AG10803 (cell line): Measurements from ENCODE around the gene TAF1D.

Experiments used
- DNase-seq: peaks from one replicate; pipeline ENCODE4 v3.0.0; 2010; ENCODE audit warnings: low read depth
- H3K4me3 ChIP-seq: 2 replicates; pipeline ENCODE4 v1.5.1; 2011; ENCODE audit warnings: mild to moderate bottlenecking, low read length, control low read depth
- TF ChIP-seq, protein P1 (sequence below): conservative IDR thresholded peaks from 2 replicates; pipeline ENCODE4 v1.5.1; 2011; ENCODE audit warnings: mild to moderate bottlenecking, low read length, control low read depth, inconsistent platforms

TAF1D gene

DNA sequence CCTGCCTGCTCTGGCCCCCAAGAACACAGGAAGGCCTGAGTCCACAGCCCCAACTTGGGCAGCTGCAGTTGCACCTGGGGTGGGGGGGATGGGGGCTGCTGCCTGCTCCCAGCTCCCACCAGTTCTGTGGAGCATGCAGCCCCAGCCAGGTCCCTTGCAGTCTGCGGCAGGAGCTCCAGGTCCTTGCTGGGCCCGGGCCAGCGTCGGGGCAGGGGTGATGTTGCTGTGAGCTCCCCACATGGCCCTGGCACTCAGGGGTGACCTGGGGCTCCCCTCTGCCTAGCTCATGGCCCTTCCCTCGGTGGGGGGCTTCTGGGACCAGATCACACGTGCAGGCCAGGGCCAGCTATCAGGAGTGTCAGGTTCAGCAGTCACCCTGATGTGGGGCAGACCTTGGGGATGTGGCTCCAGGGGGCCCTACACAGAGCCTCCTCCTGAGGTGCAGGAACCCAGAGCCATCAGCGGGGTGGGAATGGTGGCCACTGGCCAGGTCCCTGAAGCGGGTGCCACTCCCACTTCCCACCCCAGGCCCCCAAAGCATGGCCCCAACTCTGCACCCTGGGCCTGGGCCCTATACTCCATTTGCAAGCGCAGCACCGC, 32.4 kb upstream of the TAF1D start:
- no peak for DNase-seq
- no peak overlapping the region for H3K4me3 ChIP-seq
- TF ChIP-seq, protein P1, sequence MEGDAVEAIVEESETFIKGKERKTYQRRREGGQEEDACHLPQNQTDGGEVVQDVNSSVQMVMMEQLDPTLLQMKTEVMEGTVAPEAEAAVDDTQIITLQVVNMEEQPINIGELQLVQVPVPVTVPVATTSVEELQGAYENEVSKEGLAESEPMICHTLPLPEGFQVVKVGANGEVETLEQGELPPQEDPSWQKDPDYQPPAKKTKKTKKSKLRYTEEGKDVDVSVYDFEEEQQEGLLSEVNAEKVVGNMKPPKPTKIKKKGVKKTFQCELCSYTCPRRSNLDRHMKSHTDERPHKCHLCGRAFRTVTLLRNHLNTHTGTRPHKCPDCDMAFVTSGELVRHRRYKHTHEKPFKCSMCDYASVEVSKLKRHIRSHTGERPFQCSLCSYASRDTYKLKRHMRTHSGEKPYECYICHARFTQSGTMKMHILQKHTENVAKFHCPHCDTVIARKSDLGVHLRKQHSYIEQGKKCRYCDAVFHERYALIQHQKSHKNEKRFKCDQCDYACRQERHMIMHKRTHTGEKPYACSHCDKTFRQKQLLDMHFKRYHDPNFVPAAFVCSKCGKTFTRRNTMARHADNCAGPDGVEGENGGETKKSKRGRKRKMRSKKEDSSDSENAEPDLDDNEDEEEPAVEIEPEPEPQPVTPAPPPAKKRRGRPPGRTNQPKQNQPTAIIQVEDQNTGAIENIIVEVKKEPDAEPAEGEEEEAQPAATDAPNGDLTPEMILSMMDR, result no peak

DNA sequence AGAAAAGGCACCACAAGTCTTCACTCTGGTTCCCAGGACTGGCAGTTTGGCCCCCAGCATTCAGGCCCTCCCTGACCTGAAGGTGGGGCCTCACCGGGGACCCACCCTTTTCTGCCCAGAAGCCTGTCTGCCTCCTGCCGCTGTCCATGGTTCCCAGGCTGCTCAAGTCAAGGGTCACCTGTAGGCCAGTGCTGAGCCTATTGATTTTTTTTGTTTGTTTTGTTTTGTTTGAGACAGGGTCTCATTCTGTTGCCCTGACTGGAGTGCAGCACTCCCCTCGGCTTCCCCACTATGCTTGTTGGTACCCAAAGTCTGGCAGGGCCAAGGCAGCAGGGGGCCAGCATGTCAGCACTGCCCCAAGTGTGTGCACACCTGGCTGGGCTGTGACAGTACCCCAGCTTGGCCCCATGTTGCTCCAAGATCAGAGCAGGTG, 31.8 kb upstream of the TAF1D start:
- DNase-seq, result no peak
- TF ChIP-seq, protein P1, result no peak
- H3K4me3 ChIP-seq, result no peak overlapping the region

DNA sequence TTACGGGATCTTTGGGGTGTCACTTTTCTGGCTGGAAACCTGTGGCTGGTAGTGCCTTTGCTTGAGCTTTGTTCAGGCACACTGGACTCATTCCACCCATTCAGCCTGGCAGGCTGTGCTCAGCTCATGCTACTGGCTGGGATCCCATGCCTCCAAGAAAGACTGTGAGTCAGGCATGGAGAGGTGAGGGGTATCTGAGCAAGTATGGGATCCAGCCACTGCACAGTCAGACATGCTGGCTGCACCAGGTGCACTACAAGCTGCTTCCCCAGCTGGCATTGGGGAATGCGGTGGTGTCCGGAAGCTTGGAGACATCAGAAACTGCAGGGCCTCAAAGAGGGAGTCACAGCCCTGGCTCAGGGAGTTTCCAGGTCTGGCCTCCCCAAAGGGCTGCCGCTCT, 30.8 kb upstream of the TAF1D start:
- TF ChIP-seq, protein P1, result no peak
- H3K4me3 ChIP-seq, result no peak overlapping the region
- DNase-seq, result no peak

DNA sequence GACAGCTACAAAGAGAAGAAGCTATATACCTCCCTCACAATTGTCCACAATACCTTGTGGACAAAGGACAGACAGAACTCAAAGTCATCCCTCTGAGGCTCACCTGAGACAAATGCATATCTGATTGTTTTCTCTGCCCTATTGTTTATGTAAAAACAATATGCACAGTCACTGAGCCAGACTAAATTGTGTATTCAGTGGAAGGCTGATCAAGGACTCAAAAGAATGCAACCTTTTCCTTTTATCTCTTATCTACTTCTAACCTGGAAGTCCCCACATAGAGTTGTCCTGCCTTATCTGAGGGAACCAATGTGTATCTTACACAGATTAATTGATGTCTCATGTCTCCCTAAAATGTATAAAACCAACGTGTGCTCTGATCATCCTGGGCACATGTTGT, 28.9 kb upstream of the TAF1D start:
- no peak overlapping the region for H3K4me3 ChIP-seq
- TF ChIP-seq, protein P1, result no peak
- no peak for DNase-seq

DNA sequence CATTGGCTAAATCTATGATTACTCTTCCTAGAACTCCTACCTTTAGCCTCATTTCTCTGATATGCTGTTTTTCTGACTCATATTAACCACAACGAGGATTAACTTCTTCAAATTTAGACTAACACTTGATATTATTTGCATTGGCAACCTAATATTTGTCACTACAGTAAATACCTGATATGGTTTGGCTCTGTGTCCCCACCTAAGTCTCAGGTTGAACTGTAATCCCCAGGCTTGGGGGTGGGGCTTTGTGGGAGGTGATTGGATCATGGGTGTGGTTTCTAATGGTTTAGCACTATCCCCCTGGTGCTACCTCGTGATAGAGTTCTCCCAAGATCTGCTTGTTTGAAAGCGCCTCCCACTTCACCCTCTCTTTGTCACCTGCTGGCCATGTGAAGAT, 25.7 kb upstream of the TAF1D start:
- H3K4me3 ChIP-seq, result no peak overlapping the region
- DNase-seq, result no peak
- TF ChIP-seq, protein P1, result no peak

DNA sequence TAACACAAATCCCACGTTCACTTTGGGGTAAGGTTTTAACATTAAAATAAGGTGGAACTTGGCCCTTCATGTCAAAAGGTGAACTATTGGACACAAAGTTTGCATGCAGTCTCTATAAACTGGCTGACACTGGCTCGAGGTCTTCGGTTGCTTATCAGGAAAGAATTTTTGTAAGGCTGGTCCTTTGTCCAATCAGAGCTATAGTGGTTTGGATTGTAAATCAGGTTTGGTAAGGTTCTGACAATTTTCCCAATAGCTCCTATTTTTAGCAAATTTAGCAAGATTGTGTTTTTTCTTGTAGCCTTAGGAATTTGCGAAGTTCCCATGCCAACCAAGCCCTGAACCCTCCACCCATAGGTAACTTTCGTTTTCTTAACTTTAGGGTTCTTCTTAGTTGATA, 25.2 kb upstream of the TAF1D start:
- no peak overlapping the region for H3K4me3 ChIP-seq
- DNase-seq, result no peak
- TF ChIP-seq, protein P1, result no peak

DNA sequence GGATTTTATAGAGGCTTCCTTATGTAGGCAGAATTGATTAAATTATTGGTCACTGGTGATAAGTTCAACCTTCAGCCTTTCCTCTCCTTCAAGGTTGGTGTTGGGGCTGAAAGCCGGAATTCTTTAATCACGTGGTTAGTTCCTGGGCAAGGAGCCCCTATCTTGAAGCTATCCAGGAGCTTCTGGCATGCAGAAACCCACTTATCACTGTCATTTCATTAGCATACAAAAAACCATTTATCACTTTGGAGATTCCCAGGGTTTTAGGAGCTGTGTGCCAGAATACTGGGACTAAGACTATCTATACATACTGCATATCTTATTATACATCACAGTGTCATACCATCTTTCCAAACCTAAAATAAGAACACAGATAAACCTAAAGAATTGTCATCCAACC, 24.3 kb upstream of the TAF1D start:
- no peak overlapping the region for H3K4me3 ChIP-seq
- no peak for DNase-seq
- TF ChIP-seq, protein P1, result no peak
